ENCODE data around the gene RUSC1.

RUSC1 gene

DNA sequence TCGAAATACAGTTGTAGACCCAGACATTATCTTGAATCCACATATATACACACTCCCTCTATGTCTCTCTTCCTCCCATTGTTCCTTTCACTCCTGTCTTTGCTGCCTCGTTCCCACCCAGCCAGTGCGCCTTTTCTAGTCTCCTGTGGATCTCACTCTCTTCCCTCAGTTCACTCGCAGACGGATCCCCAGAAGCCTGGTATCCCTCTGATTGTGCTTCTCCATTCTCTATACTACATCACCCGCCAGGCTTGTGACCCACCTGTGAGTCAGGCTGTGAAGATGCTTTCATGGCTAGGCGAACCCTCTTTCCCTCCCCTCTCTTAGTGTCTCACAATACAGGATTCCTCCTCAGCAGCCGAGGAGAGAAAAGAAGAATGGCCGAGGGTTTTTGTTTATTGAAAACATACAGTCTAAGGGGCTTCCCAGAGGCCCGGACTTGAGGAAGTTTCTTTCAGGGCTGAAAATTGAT lies 42.0 kb upstream of the RUSC1 start:
- TF ChIP-seq, protein P1, sequence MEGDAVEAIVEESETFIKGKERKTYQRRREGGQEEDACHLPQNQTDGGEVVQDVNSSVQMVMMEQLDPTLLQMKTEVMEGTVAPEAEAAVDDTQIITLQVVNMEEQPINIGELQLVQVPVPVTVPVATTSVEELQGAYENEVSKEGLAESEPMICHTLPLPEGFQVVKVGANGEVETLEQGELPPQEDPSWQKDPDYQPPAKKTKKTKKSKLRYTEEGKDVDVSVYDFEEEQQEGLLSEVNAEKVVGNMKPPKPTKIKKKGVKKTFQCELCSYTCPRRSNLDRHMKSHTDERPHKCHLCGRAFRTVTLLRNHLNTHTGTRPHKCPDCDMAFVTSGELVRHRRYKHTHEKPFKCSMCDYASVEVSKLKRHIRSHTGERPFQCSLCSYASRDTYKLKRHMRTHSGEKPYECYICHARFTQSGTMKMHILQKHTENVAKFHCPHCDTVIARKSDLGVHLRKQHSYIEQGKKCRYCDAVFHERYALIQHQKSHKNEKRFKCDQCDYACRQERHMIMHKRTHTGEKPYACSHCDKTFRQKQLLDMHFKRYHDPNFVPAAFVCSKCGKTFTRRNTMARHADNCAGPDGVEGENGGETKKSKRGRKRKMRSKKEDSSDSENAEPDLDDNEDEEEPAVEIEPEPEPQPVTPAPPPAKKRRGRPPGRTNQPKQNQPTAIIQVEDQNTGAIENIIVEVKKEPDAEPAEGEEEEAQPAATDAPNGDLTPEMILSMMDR (IDR thresholded peaks at IDR 0.05; ENCODE audit: insufficient read depth, missing control alignments), result no peak
- FAIRE-seq (no peak), DNase-seq (ENCODE audit: insufficient read length, low spot score) (no peak)

DNA sequence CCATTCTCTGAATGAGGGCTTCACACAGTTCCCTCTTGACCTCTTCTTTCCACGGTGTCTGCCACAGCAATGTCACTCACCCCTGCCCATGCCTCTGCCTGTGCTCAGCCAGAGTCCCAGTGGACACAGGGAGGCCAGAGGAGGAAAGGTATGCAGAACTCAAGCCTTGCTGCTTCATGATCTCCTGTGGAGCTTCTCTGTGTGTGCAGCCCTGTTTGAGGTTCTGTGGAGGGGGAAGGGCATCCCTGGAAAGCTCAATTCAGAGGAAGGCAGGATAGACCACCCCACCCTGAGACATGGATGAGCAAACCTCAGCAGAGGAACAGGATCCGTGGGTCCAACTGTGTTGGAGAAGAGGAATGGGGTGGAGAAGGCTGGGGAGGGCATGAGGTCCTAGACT lies 41.4 kb upstream of the RUSC1 start:
- DNase-seq (ENCODE audit: insufficient read length, low spot score), result no peak
- FAIRE-seq, result no peak
- TF ChIP-seq, protein P1 (IDR thresholded peaks at IDR 0.05; ENCODE audit: insufficient read depth, missing control alignments), result no peak

DNA sequence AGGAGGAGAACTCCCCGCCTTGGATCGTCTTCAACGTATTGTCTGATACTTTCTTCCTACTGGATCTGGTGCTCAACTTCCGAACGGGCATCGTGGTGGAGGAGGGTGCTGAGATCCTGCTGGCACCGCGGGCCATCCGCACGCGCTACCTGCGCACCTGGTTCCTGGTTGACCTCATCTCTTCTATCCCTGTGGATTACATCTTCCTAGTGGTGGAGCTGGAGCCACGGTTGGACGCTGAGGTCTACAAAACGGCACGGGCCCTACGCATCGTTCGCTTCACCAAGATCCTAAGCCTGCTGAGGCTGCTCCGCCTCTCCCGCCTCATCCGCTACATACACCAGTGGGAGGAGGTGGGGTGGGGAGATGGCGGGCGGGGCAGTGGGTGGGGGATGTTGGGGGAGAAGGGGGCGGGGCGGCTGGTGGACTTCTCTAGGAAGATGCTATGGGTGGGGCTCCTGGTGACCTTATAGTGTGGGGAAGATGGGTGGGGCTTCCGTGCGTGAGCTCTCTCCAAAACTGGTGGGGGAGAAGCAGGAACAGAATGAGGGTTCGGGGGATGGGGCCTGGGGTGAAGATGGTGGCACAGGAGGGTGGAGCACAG lies 38.1 kb upstream of the RUSC1 start:
- DNase-seq (ENCODE audit: insufficient read length, low spot score), result no peak
- TF ChIP-seq, protein P1 (IDR thresholded peaks at IDR 0.05; ENCODE audit: insufficient read depth, missing control alignments), result no peak
- no peak for FAIRE-seq

DNA sequence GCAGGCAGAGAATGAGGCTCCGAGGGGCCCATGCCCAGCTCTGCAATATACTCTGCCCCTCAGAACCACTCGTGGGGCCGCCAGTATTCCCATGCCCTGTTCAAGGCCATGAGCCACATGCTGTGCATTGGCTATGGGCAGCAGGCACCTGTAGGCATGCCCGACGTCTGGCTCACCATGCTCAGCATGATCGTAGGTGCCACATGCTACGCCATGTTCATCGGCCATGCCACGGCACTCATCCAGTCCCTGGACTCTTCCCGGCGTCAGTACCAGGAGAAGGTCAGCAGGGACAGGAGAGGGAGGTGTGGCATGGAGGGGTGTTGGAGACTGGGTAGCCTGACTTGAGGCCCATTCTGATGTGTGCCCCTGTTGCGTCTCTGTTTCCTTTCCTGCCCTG lies 36.2 kb upstream of the RUSC1 start:
- FAIRE-seq (no peak), DNase-seq (ENCODE audit: insufficient read length, low spot score) (no peak)
- TF ChIP-seq, protein P1 (IDR thresholded peaks at IDR 0.05; ENCODE audit: insufficient read depth, missing control alignments), result no peak

DNA sequence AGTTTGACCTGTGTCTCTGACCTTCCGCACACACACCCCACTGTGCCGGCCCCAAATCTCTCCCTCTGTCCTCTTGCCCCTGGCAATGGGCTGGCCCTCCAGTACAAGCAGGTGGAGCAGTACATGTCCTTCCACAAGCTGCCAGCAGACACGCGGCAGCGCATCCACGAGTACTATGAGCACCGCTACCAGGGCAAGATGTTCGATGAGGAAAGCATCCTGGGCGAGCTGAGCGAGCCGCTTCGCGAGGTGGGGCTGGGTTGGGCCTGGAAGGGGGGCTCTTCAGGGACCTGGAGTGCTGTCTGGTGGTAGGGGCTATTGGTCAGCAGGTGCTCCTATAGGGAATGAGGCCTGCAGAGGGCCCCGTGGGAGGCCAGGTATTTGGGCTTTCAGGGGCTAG lies 35.6 kb upstream of the RUSC1 start:
- TF ChIP-seq, protein P1 (IDR thresholded peaks at IDR 0.05; ENCODE audit: insufficient read depth, missing control alignments), result no peak
- FAIRE-seq, result no peak
- DNase-seq (ENCODE audit: insufficient read length, low spot score), result no peak

DNA sequence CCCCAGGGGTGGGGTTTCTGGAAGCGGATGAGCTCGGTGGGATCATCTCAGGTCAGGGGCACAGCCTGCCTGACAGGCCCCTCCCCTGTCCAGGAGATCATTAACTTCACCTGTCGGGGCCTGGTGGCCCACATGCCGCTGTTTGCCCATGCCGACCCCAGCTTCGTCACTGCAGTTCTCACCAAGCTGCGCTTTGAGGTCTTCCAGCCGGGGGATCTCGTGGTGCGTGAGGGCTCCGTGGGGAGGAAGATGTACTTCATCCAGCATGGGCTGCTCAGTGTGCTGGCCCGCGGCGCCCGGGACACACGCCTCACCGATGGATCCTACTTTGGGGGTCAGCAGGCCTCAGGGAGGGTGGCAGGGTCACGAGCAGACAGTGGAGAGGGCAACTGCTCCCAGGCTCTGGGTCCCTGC lies 35.1 kb upstream of the RUSC1 start:
- DNase-seq (ENCODE audit: insufficient read length, low spot score) (no peak), FAIRE-seq (no peak)

DNA sequence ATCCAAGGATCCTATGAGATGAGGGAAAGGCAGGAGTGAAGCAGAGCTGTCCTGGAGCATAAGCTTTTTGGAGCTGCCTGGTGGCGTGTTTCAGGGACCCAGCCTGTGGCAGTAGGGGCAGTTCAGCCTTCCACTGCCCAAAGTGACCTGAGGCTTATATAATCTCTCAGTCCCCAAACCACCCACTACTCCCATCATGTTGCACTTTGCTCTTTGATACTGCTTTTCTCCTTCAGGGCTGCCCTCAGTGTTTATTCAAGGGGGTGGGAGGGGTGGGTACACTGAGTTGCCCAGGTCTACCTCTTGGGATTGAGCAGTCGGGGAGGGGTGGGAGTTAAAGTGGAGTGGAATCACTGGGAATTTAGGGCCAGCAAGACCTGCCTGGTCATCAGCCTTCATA lies 34.1 kb upstream of the RUSC1 start:
- TF ChIP-seq, protein P1 (IDR thresholded peaks at IDR 0.05; ENCODE audit: insufficient read depth, missing control alignments), result no peak
- no peak for DNase-seq (ENCODE audit: insufficient read length, low spot score)
- no peak for FAIRE-seq

More for the DNA sequence above, 35.1 kb upstream of the RUSC1 start:
- TF ChIP-seq, protein P1 (IDR thresholded peaks at IDR 0.05; ENCODE audit: insufficient read depth, missing control alignments), result no peak
